Renal cortical epithelial cell (primary cell): ENCODE data around the gene HHEX. TPM values are rescaled to one million over a fixed set of nuclear protein-coding genes. Genes with fewer than 3 reads are reported as not detected.

Experiments used
- DNase-seq: peaks from one replicate; pipeline ENCODE4 v3.0.0-alpha.2; 2011; ENCODE audit warnings: low read depth
- total RNA-seq: library from RNA; depleted of rRNA; stranded (reverse); fragments of >200 nt; gene quantifications from 2 replicates; pipeline ENCODE4 v1.2.3, GENCODE V29; 2014

Gene HHEX
- total RNA-seq, 1 donor from 2014 or later = 0.40 TPM

DNA sequence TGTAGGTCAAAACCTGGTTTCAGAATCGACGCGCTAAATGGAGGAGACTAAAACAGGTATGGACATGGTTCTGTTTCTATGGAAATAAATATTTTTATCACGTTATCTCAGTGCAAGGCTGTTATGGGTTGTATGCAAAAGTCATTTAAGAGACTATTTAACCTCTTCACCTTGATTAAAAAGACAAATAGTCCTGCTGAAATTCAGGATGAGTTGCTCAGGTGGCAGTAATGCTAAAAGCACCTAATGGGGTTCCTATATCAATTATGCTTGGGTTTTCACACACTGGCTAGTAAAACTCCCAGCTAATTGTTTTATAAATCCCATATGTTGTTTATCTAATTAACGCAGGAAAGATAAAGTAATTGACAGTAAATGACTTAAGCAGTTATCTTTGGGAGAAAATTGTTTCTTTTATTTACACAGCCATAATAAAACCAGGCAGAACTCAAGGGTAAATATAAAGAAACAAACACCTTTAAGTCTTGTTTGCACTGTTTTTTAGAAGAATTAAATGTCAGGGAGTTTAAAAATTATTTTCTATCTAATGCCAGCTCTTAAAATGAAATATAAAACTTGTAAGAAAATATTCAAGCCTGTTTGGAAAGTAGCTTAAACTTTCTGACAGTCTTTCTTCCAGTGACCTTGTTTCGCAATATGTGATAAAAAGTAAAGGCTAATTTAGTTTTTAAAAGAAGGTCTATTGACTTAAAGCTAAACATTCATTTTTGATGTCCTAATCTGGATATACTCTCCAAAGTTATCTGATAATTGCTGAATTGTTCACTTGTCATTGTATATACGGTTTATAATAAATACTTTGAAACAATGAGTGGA, 3.2 kb downstream of the HHEX start:
- no peak for DNase-seq

DNA sequence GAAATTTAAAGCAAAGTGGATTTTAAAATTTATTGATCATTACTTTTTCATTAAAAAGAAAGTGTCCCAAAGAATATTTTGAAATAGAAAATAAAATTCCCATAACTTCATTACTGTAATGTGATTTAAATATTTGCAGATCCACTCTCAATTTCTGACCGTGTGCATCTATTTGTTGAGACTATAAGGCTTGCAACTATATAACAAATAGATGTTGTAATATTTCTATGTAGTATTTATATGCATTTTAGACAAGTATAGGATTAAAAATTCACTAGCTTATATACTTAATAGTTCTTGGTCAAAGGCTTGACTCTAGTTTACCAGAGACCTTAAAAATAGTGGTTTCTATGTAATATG, 3.8 kb downstream of the HHEX start:
- no peak for DNase-seq

DNA sequence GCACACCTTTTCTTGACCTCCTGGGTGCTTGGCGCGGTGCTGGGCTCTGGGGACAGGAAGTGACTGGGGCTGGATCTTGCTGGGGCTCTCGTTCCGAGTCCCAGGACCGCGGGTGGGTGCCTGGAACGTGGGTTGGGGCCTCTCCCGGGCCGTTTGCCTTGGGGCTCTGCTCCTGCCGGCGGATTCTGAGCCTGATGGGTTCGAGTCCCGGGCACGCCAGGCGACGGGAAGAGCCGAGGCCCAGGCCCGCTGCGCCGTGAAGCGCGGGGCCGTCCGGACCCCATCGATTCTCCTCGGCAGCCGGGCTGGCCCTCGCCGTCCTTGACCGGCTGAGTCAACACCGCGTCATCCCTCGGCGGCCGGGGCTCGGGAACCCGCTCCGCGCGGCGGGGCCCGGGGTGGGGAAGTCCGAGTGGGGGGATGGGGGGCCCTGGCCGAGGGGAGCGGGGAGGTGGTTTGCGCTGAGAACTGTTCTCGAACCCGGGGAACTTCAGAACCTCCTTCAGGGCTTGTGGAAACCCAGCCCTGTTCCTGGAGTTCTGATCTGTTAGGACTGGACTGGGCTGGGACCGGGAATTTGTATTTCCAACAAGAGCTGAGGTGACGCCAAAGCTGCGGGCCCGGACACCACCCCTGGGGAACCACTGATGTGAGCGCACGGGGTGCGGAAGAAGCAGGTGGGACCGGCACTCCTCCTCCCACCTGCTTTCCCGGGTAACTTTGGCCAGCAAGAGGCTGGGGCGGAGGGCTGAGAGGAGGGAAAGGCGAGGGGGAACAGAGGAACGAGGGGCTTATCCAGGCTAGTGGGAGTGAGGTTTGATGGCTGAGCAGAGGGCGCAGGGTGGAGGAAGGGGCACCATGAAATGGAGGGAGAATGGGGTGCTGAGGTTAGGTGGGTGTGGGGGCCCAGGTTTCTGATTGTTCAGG, 6.2 kb downstream of the HHEX start:
- no peak for DNase-seq

DNA sequence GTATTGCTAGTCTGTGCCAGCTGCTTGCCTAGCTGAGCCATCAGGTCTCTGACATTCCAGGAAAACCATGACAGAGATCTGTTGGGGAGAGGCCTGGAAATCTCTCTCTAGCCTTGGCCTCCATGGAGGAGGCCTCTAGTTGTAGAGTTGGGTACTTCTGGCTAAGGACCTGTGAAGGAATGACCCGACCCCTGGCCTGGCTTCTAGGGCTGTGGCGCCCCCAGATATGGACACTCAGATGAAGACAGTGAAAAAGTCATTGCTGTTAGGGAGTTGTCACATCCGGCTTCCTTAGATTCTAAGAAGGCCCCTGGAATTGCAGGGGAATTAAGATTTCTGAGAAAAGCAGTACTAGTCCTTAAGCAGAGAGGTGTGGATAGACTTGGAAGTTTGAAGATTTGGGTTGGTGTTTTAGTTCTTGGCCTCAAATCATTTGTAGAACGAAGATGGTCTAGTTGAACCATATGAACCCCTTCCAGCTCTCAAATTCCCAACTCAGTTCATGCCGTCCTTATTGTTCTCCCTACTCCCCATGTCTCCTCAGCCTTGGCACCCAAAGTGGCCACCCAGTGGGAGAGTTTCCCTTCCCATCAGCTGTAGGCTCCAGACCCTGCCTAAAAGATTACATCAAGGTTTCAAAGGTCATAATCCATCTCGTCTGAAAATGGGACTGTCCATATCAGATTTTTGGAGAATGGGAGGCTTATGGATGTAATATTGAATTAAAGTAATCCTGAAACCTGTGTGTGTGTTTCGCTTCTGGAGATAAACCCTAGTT, 7.0 kb downstream of the HHEX start:
- no peak for DNase-seq

DNA sequence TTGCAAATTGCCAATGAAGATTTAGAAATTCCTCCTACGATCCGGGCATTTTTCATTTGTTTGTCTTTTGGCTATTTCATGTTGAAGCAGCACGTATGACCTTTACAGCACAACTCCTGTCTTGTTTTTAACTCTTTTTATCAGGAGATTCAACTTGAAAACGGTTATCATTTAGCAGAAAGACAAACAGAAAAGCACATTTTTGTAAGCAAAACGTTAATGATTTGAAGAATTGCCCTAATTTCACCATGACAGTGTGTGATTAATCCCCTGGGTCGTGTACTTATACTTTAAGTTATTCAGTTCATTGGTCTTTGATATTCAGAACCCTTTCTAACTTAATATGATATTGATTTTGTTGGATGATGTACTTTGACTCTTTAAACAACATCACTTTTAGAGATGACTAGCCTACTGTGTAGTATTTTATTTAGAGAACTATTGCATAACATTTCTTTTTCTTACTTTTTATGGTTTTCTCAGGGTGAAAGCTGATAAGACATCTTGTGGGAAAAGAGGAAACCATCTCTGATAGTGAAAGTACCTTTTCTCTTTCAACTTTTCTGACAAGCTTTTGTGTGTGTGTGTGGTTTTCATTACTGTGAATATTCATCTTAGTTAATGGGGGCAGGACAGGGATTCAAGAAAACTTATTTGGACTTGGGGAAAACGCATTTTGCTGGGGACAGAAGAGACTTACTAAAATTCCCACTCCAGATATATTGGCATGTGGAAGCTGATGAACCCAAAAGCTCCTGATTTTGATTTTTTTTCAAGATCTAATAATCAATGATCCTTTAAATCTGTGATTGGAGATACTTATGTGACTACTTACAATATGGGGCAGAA, 8.1 kb downstream of the HHEX start:
- no peak for DNase-seq

DNA sequence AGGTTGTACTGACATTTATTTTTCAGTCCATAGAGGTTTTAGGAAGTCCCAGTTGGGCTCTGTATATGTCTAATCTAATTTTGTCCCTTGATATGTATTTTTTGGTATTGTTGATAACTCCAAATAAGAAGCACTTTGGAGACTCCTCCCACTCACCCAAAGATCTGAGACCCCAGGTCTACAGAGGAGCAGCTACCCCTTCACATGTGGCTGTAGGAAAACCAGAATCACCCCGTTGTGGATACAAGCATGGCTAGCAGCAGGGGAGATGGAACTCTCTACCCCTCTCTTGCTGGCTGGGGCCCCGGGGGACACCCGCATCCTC, 9.4 kb downstream of the HHEX start:
- DNase-seq = no peak

DNA sequence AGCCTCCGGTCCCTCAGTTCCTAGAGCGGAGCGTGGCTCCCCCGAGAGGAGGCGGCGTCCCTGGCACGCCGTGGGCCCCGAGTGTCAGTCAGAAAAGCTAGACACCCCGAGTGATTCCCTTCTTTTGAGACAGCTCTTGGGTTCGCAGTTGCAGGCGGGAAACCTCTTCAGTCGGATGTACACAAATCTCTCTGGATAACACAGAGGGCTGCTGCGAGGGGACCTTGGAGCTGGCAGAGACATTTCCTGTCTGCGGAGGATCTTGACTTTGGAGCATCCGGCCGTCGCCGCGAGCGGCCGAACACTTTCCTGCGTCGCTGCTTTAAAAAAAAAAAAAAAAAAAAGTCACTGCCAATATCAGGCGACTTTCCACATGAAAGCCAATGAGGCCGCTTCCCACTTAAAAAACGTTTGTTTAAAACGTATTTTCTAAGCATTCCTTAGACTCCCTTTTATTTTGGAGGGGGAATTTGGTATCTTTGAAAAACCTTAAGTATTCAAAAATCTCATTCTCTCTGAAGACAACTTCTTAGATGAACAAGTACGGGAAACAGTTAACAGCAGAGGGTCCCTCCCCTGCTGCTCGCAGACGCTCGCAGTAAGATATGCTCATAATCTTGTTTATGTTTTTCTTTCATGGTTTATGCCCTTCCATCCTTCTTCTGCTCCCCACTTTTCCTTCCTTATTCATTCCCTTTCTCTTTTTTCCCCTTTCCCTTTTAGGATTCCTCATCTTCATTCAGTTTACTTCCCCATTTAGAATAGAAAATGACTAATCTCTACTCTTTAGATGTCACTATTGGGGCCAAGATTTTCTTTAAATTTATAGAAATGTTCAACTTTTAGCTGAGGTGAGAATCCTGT, 10.0 kb downstream of the HHEX start:
- DNase-seq = no peak

DNA sequence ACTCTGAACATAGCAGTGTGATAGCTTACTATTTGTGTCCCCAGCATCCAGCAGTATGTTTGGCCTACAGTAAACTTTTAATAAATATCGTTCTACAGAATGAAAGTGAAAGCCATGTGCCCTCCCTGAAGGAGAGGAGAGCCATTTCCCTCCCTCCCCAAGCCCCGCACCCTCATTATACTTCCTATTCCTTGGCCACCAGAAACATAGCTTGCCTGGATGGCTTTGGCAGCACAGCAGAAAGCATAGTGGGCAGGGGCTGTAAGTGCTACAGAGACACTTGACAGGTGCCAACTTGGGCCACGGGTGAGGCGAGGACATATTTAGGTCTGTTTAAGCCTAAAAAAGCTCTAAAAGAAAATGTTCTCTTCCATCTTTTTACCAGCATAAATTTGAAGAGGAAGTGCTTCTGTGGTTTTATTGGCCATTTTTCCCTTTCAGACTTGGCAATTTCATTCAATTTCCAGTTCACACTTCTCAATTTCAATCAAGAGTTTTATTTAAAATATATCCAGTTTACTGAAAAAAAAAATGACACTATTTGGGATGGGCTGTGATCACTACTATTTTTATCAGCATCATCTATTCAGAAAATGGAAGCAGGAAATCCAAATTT, 12.7 kb downstream of the HHEX start:
- DNase-seq = no peak

DNA sequence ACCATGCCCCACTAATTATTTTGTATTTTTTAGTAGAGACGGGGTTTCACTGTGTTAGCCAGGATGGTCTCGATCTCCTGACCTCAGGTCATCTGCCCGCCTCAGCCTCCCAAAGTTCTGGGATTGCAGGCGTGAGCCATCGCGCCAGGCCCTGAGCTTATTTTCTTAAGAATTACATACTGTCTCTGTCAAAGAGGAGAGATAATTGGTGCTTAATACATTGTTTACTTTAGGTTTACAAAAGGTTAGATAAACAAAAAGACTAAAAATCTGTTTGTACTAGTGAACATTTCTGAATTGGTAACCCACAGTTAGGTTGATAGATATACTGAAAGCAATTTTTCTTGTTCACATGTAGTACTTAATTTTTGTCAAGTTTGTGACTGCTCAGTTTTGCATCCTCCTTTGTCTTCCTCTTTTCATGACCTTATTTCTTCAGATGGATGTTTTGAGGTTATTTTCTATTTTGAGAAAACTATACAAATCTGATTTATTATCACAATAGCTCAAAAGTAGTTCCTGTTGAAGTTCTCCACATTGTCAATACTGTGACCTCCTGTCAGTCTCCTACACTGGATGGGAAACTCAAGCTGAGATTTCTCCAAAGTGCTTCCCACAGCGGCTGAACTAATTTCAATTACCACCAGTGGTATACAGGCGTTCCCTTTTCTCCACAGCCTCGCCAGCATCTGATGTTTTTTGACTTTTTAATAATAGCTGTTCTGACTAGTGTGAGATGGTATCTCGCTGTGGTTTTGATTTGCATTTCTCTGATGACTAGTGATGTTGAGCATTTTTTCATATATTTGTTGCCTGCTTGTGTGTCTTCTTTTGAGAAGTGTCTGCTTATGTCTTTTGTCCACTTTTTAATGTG, 22.5 kb downstream of the HHEX start:
- no peak for DNase-seq

DNA sequence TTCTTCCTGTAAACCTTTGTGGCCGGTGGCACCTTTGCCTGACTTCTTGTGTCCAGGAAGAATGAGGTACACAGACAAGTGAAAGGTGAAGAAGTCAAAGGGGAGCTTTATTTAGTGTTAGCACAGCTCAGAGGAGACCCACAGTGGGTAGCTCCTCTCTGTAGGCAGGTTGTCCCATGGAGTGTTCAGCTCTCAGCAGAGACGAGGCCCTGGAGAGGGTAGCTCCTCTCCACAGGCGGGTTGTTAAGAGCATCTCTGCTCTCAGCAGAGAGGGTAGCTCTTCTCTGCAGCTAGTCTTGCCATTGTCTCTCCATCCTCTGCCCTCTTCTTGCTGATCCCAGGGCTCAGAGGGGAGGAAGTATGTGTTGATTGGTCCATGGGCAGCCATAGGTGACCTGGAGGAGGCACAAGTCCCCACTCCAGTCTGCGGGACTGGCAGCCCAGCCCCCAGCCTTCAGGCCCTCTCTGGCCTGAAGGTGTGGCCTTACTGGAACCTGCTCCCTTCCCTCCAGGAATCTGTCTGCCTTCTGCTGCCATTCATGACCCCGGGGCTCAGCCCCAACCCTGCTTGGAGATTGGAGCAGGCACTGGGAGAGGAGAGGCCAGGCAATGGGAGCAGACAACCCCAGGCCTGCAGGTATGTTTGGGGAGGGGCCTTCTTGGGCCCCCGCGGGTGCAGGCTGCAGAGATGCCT, 24.5 kb downstream of the HHEX start:
- DNase-seq = no peak

DNA sequence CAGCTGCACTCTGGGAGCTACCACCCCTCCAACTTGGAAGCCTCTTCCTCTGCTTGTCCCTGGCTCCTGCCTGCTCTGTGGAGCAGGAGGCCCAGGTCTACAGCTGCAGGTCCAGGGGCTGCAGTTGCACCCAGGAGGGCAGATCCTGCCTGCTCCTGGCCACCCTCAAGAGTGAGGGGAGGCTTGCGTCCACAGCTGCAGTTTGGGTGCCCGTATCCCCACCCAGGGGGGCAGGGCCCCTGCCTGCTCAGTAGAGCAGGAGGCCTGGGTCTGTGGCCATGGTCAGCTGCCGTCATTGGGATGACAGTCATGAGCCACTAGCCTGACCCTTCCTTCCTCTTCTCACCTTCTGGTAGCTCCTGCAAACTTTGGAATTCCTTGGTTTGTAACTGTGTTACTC, 25.1 kb downstream of the HHEX start:
- DNase-seq = no peak

DNA sequence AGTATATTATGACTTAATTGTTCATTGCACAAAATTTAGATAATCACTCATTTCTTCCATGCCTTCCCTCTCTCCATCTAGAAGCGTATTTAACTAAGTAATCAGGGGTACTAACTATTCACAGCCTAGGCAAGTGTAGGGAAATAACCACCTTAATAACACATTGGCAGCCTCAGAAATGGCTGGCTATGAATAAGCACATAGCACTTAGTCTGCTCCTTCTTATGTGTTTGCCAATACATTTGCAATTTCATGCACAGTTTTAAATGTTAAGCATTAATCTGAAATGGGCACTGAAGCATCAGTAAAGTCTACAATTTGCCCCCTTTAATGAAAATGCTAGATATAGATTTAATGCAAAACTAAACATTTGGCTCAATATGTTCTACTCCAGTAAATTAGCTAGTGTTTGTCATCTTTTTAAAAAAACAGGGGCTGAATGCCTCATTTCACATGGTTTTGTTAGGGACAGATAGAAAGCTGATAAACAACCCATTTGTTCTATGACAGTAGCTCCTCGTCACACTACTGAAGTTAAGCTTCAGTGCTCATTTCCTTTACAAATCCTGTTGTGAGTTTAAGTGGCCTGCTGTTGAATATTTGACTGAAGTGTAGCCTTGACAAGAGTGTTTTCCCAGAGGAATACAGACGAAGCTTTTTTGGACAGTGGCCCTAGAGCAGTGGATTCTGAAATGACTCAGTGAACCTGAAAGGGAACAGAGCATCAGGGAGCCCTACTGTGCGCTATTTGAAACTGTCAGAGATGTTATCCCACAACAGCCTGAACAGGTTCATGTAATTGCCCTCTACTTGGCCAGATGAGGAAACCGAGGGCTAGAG, 30.5 kb downstream of the HHEX start:
- peak; percentile 41 for DNase-seq

DNA sequence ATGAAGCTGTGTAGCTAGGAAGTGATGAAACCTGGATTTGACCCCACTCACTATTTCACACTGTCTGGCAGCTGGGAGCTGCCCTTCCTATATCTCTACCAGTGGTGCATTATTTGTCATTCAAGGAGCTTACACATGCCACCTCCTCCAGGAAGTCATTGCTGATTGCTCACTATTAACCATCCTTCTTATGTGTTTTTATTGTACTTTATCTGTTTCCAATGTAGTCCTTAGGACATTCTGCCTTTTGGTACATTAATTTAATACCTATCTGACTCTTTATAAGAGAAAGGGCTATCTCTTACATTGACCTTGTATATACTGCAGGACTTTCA, 31.0 kb downstream of the HHEX start:
- DNase-seq = no peak

DNA sequence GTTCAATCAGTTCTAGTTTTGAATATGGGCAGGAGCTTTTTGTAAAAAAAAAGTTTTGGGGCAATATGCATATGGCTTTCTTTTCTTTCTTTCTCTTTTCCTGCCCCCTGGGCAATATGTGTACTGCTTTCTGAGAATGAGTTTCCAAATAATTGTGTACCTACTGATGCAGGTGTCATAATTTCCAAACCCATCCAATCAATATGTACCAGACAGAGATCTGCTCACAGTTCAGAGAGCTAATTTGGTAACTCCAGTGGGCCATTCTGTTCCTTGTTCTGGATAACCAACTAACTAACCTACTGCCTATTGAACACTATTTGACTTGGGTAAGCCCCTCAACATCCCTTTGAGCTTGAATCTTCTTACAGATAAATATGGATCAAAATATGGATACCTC, 32.6 kb downstream of the HHEX start:
- DNase-seq = no peak

DNA sequence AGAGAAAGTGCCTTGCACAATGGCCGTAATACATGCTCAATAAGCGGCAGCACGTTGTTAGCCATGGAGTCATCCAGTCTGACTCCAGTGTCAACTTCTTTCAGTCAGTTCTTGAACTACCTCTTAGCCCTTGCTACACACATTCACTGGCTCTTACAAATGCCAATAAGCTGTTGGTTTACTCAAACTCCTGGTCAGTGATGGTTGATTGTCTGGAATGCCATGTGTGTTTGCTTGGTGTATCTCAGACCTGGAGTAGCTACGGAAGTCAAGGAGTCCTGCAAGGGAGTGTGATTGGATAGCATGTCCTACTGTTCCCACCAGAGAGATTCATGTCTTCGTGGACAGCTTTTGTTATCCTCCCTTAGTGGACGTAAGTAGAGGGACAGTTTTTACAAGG, 37.4 kb downstream of the HHEX start:
- no peak for DNase-seq

DNA sequence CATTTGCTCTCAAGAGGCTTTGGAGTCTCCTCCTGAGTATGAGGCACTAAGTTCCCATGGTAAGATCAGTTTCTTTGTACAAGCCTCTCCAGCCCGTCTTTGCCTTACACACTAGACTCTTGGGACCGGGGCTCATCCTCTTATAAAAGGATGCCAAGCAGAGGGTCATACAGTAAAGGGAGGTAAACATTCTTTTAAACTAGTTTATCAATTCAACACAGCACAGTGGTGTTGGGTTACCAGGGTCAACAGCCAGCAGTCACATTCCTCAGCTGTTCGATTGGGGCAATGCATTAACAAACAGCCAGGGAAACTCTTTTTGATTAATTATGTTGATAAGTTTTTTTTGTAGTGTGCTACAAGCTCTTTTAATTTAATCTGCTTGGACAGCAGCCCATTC, 37.8 kb downstream of the HHEX start:
- no peak for DNase-seq

DNA sequence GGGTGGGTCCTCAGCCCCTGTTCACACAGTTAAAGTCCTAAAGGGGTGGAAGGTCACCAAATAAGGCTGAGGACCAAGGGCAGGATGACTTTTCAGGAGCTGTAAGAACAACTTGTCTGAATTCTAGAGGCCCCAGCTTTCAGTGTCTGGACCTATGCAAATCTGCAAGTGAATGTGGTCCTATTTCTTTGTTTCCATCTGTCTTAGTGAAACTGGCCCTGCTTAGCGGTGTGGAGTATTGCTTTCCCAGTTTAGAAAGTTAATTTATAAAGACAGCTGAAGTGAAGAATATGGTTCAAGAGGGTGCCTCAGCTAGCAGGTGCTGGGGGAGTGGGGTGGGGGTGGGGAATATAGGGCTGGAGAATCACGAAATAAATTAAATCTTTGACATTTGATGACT, 40.1 kb downstream of the HHEX start:
- no peak for DNase-seq

DNA sequence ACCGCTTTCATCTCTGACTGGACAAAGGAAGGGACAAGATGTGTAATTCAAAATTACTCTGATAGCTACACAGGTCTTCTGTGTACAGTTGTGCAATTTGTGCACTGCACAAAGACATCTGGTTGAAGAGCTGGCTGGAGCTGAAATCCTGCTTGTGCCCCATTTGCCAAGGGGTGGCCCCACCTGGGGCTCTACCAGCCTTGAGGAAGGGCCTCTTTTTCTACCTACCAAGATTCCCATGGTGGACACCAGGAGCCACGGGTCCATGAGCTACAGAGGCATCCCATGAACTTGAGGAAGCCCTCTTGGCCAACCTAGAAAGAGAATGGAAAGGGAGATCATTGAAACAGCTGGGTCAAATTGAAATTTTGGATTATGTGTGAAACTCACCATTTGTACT, 43.2 kb downstream of the HHEX start:
- DNase-seq = no peak
